Liver (tissue), 3 donors: ENCODE measurements around the gene TAS2R13.

Experiments used
- EGR1 ChIP-seq, 2 donors: IDR thresholded peaks; 2 replicates each; pipeline ENCODE4 v1.6.1; 2016 to 2018; ENCODE audit warnings: antibody characterized with exemption in 2 of 2, low read depth in 2 of 2
- FOXA2 ChIP-seq: IDR thresholded peaks from 2 replicates; pipeline ENCODE4 v1.6.1; 2016; ENCODE audit warnings: antibody characterized with exemption
- GABPA ChIP-seq, 2 donors: IDR thresholded peaks in 1 of 2; conservative IDR thresholded peaks in 1 of 2; 2 replicates each; pipeline ENCODE4 v1.6.1; 2016; ENCODE audit warnings: antibody characterized with exemption in 2 of 2, mild to moderate bottlenecking in 1 of 2, moderate library complexity in 1 of 2
- JUND ChIP-seq, 2 donors: IDR thresholded peaks; 2 replicates each; pipeline ENCODE4 v1.6.1; 2016; ENCODE audit warnings: antibody characterized with exemption in 2 of 2
- RAD21 ChIP-seq, 2 donors: IDR thresholded peaks; 2 replicates each; pipeline ENCODE4 v1.6.1; 2016; ENCODE audit warnings: antibody characterized with exemption in 2 of 2, mild to moderate bottlenecking in 2 of 2
- REST ChIP-seq: IDR thresholded peaks from 2 replicates; pipeline ENCODE4 v1.6.1; 2016; ENCODE audit warnings: antibody characterized with exemption, mild to moderate bottlenecking
- RXRA ChIP-seq, 2 donors: IDR thresholded peaks; 2 replicates each; pipeline ENCODE4 v1.6.1; 2017 to 2018; ENCODE audit warnings: antibody characterized with exemption in 2 of 2, mild to moderate bottlenecking in 1 of 2
- SP1 ChIP-seq: IDR thresholded peaks from 2 replicates; pipeline ENCODE4 v1.6.1; 2018; ENCODE audit warnings: antibody characterized with exemption, mild to moderate bottlenecking
- TAF1 ChIP-seq: conservative IDR thresholded peaks from 2 replicates; pipeline ENCODE4 v1.6.1; 2016; ENCODE audit warnings: antibody characterized with exemption, mild to moderate bottlenecking
- TF ChIP-seq, protein P1 (sequence below): fragments of 150-350 bp; IDR thresholded peaks from 2 replicates; pipeline ENCODE4 v1.5.1; 2017; ENCODE audit warnings: improper control_type of control experiment, low read depth, low read length; ENCODE audit not compliant: missing input control
- TF ChIP-seq, protein P2 (sequence below): IDR thresholded peaks from 2 replicates; pipeline ENCODE4 v1.6.1; 2016; ENCODE audit warnings: antibody characterized with exemption
- donor health status: healthy.
- donor health status: healthy.

DNA sequence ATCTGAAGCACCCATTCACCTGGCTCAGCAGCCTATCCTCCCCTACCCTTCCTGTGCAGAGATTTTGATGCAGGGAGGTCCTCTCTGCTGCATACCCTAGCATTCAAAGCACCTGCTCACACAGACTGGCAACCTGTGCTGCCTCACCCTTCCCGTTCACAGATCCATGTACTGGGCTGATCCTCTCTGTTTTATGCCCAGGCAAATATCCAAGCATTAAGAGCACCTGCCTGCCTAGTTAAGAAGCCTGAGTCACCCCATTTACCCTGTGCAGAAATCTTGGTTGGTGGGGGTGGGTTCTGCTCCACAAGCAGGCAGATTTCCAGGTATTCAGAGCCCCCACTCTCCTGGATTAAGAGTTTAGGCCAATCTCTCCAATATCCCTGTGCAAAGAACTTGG is 8.4 kb downstream of the TAS2R13 start:
- TF ChIP-seq, protein P1, sequence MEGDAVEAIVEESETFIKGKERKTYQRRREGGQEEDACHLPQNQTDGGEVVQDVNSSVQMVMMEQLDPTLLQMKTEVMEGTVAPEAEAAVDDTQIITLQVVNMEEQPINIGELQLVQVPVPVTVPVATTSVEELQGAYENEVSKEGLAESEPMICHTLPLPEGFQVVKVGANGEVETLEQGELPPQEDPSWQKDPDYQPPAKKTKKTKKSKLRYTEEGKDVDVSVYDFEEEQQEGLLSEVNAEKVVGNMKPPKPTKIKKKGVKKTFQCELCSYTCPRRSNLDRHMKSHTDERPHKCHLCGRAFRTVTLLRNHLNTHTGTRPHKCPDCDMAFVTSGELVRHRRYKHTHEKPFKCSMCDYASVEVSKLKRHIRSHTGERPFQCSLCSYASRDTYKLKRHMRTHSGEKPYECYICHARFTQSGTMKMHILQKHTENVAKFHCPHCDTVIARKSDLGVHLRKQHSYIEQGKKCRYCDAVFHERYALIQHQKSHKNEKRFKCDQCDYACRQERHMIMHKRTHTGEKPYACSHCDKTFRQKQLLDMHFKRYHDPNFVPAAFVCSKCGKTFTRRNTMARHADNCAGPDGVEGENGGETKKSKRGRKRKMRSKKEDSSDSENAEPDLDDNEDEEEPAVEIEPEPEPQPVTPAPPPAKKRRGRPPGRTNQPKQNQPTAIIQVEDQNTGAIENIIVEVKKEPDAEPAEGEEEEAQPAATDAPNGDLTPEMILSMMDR: no peak
- TF ChIP-seq RAD21 (IDR thresholded peaks at IDR 0.05) (no peak), FOXA2 (no peak), EGR1 (IDR thresholded peaks at IDR 0.05; ENCODE audit: low read depth in 2 of 2) (no peak), GABPA (IDR thresholded peaks at IDR 0.05 in 1 of 2, conservative IDR thresholded peaks at IDR 0.05 in 1 of 2) (no peak), SP1 (no peak), JUND (IDR thresholded peaks at IDR 0.05) (no peak), REST (no peak), TAF1 (no peak), RXRA (IDR thresholded peaks at IDR 0.05) (no peak)
- TF ChIP-seq, protein P2, sequence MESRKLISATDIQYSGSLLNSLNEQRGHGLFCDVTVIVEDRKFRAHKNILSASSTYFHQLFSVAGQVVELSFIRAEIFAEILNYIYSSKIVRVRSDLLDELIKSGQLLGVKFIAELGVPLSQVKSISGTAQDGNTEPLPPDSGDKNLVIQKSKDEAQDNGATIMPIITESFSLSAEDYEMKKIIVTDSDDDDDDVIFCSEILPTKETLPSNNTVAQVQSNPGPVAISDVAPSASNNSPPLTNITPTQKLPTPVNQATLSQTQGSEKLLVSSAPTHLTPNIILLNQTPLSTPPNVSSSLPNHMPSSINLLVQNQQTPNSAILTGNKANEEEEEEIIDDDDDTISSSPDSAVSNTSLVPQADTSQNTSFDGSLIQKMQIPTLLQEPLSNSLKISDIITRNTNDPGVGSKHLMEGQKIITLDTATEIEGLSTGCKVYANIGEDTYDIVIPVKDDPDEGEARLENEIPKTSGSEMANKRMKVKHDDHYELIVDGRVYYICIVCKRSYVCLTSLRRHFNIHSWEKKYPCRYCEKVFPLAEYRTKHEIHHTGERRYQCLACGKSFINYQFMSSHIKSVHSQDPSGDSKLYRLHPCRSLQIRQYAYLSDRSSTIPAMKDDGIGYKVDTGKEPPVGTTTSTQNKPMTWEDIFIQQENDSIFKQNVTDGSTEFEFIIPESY: no peak
